ENCODE data around the gene CD48. TPM values are rescaled to one million over a fixed set of nuclear protein-coding genes. Genes with fewer than 3 reads are reported as not detected.
"Not testable (repeated sequence)": the region's sequence is repeated elsewhere in the genome, so short reads cannot be mapped to it uniquely, and the experiment has no call there.

CD48 gene
- total RNA-seq, 1 donor from 2014 or later: 26.3 TPM

- Histone ChIP-seq H3K4me3 (no peak overlapping the region), H3K9me3 (no peaks in the 10 kb centered on the region), H3K27me3 (ENCODE audit: low read depth) (no peaks in the 10 kb centered on the region), H3K4me1 (peaks cover 5% of the 10 kb centered on the region), H3K27ac (no peak overlapping the region), H3K36me3 (no peaks in the 10 kb centered on the region)
- DNase-seq (no peak), ATAC-seq (no peak)
- no peak for TF ChIP-seq CTCF (IDR thresholded peaks at IDR 0.05)
- intact Hi-C loops (cut with DNase I): no loop called here
Observed at GRCh38 chr1:160720356-160721085, 8.9 kb upstream of the CD48 start.

GRCh38 chr1:160718210-160718609 lies 6.6 kb upstream of the CD48 start:
- intact Hi-C loops (cut with DNase I): no loop called here
- H3K4me3 ChIP-seq: no peak overlapping the region
- H3K4me1 ChIP-seq: peaks cover 5% of the 10 kb centered on the region
- H3K27me3 ChIP-seq (ENCODE audit: low read depth): peaks cover under 1% of the 10 kb centered on the region
- DNase-seq: no peak
- H3K27ac ChIP-seq: no peak overlapping the region
- ATAC-seq: no peak
- no peaks in the 10 kb centered on the region for H3K9me3 ChIP-seq
- no peaks in the 10 kb centered on the region for H3K36me3 ChIP-seq
- no peak for TF ChIP-seq CTCF (IDR thresholded peaks at IDR 0.05)

GRCh38 chr1:160717306-160717705 lies 5.7 kb upstream of the CD48 start:
- H3K27ac ChIP-seq: no peak overlapping the region
- DNase-seq (no peak), ATAC-seq (no peak)
- no peak overlapping the region for H3K4me3 ChIP-seq
- no peaks in the 10 kb centered on the region for H3K36me3 ChIP-seq
- H3K4me1 ChIP-seq: peaks cover 7% of the 10 kb centered on the region
- TF ChIP-seq CTCF (IDR thresholded peaks at IDR 0.05): no peak
- intact Hi-C loops (cut with DNase I): no loop called here
- peaks cover 3% of the 10 kb centered on the region for H3K27me3 ChIP-seq (ENCODE audit: low read depth)
- no peaks in the 10 kb centered on the region for H3K9me3 ChIP-seq

- intact Hi-C loops (cut with DNase I): no loop called here
- DNase-seq (no peak), ATAC-seq (no peak)
- Histone ChIP-seq H3K27ac (no peak overlapping the region), H3K36me3 (no peaks in the 10 kb centered on the region), H3K4me3 (no peak overlapping the region), H3K9me3 (no peaks in the 10 kb centered on the region), H3K27me3 (ENCODE audit: low read depth) (peaks cover 3% of the 10 kb centered on the region), H3K4me1 (peaks cover 12% of the 10 kb centered on the region)
- TF ChIP-seq CTCF (IDR thresholded peaks at IDR 0.05): no peak
Observed at GRCh38 chr1:160716013-160716412, 4.4 kb upstream of the CD48 start.

- intact Hi-C loops (cut with DNase I); H3K36me3 ChIP-seq; H3K9me3 ChIP-seq; H3K4me3 ChIP-seq; H3K27ac ChIP-seq; H3K27me3 ChIP-seq (ENCODE audit: low read depth); H3K4me1 ChIP-seq; DNase-seq: not testable (repeated sequence)
- ATAC-seq: peak; percentile 17 to 18
Observed at GRCh38 chr1:160714034-160714648, 2.5 kb upstream of the CD48 start.

GRCh38 chr1:160713161-160713560 lies 1.5 kb upstream of the CD48 start:
- no peak for ATAC-seq

GRCh38 chr1:160712525-160713080 lies 981 bp upstream of the CD48 start:
- H3K4me1 ChIP-seq: peaks cover 17% of the 10 kb centered on the region
- H3K27me3 ChIP-seq (ENCODE audit: low read depth); intact Hi-C loops (cut with DNase I); H3K36me3 ChIP-seq; H3K9me3 ChIP-seq; H3K4me3 ChIP-seq; DNase-seq: not testable (repeated sequence)
- H3K27ac ChIP-seq: peak overlapping the region; percentile 44
- peak; percentile 68 to 71 for ATAC-seq

More at GRCh38 chr1:160713161-160713560, 1.5 kb upstream of the CD48 start:
- intact Hi-C loops (cut with DNase I): no loop called here
- no peak for DNase-seq
- Histone ChIP-seq H3K4me1 (peaks cover 14% of the 10 kb centered on the region), H3K27me3 (ENCODE audit: low read depth) (peaks cover 3% of the 10 kb centered on the region), H3K27ac (no peak overlapping the region), H3K9me3 (no peaks in the 10 kb centered on the region), H3K4me3 (no peak overlapping the region), H3K36me3 (no peaks in the 10 kb centered on the region)
- TF ChIP-seq CTCF (IDR thresholded peaks at IDR 0.05): no peak
